GM12891 (cell line): ENCODE measurements around the gene CD300C.
A peak's percentile ranks its signal among the peaks of the same experiment; 100 is the strongest.
"Not testable (repeated sequence)": the region's sequence is repeated elsewhere in the genome, so short reads cannot be mapped to it uniquely, and the experiment has no call there.

Experiments used
- DNase-seq: peaks from one replicate; pipeline ENCODE4 v3.0.0; 2011; ENCODE audit warnings: low spot score; ENCODE audit not compliant: insufficient read length
- FAIRE-seq: peaks from 2 replicates; lab custom pipeline; 2011; peaks lifted over from hg19 to GRCh38; lab: Jason Lieb, UNC
- PAX5 ChIP-seq: IDR thresholded peaks from 2 replicates; pipeline ENCODE4 v1.6.1; 2011; ENCODE audit warnings: low read length, moderate library complexity, mild to moderate bottlenecking; ENCODE audit not compliant: insufficient read depth, severe bottlenecking
- POLR2A ChIP-seq: IDR thresholded peaks from 2 replicates; pipeline ENCODE4 v1.6.1; 2011; ENCODE audit warnings: low read depth, low read length, control low read depth
- POLR2AphosphoS5 ChIP-seq: IDR thresholded peaks from 2 replicates; pipeline ENCODE4 v1.6.1; 2011; ENCODE audit warnings: low read depth, low read length, control low read depth
- POU2F2 ChIP-seq: IDR thresholded peaks from 2 replicates; pipeline ENCODE4 v1.6.1; 2011; ENCODE audit warnings: low read depth, mild to moderate bottlenecking, control low read depth, low read length, moderate library complexity
- SPI1 ChIP-seq: IDR thresholded peaks from 2 replicates; pipeline ENCODE4 v1.6.1; 2011; ENCODE audit warnings: low read depth, low read length, control low read depth
- TAF1 ChIP-seq: IDR thresholded peaks from 2 replicates; pipeline ENCODE4 v1.6.1; 2011; ENCODE audit warnings: low read depth, low read length, control low read depth

CD300C gene

GRCh38 chr17:74522381-74523105 lies 23.4 kb downstream of the CD300C start:
- DNase-seq (no peak), FAIRE-seq (no peak)
- no peak for TF ChIP-seq PAX5
- no peak for TF ChIP-seq TAF1
- TF ChIP-seq POLR2A = no peak
- TF ChIP-seq POU2F2 = no peak
- no peak for TF ChIP-seq POLR2AphosphoS5
- TF ChIP-seq SPI1 = no peak

- no peak for DNase-seq
These were observed 24.2 kb downstream of the CD300C start for GRCh38 chr17:74521701-74522201.

GRCh38 chr17:74520790-74521480 lies 25.0 kb downstream of the CD300C start:
- FAIRE-seq (no peak), DNase-seq (no peak)
- TF ChIP-seq POLR2A (no peak), POU2F2 (no peak), PAX5 (no peak), SPI1 (no peak), TAF1 (no peak)

More at GRCh38 chr17:74521701-74522201, 24.2 kb downstream of the CD300C start:
- TF ChIP-seq POU2F2 = no peak
- no peak for TF ChIP-seq PAX5
- peak; percentile 37; the same call in 1 of the 2 replicates for TF ChIP-seq SPI1
- TF ChIP-seq POLR2AphosphoS5 = no peak
- TF ChIP-seq POLR2A = no peak
- TF ChIP-seq TAF1 = no peak
- no peak for FAIRE-seq

GRCh38 chr17:74520016-74520434 lies 25.9 kb downstream of the CD300C start:
- TF ChIP-seq POLR2AphosphoS5 (no peak), POLR2A (no peak), POU2F2 (0 out of 2 replicates have a peak, but pooled peaks have one; percentile 18), TAF1 (no peak), PAX5 (no peak), SPI1 (peak; percentile 49)
- no peak for FAIRE-seq
- no peak for DNase-seq

GRCh38 chr17:74518413-74518981 lies 27.4 kb downstream of the CD300C start:
- FAIRE-seq, DNase-seq: not testable (repeated sequence)

GRCh38 chr17:74516561-74517328 lies 29.2 kb downstream of the CD300C start:
- TF ChIP-seq POLR2AphosphoS5 (no peak), TAF1 (no peak), SPI1 (no peak), POLR2A (no peak), PAX5 (no peak), POU2F2 (no peak)
- DNase-seq (no peak), FAIRE-seq (no peak)

- DNase-seq (no peak), FAIRE-seq (no peak)
- no peak for TF ChIP-seq SPI1
- no peak for TF ChIP-seq POLR2AphosphoS5
- TF ChIP-seq TAF1 = no peak
- TF ChIP-seq PAX5 = no peak
- no peak for TF ChIP-seq POLR2A
- no peak for TF ChIP-seq POU2F2
These were observed 30.0 kb downstream of the CD300C start for GRCh38 chr17:74515941-74516340.

GRCh38 chr17:74514632-74515334 lies 31.1 kb downstream of the CD300C start:
- 0 out of 2 replicates have a peak, but pooled peaks have one; percentile 8 for TF ChIP-seq POLR2AphosphoS5
- no peak for TF ChIP-seq POLR2A
- TF ChIP-seq SPI1 = no peak
- no peak for TF ChIP-seq PAX5
- DNase-seq (no peak), FAIRE-seq (no peak)
